ENCODE results near the gene FBXW7. TPM values are rescaled to one million over a fixed set of nuclear protein-coding genes. Genes with fewer than 3 reads are reported as not detected.

The FBXW7 gene
- total RNA-seq, 1 donor from 2014 or later, result 37.8 TPM

GRCh38 chr4:152316969-152317368 lies 218.9 kb downstream of the FBXW7 start:
- DNase-seq (ENCODE audit: low spot score), result no peak
- Mint-ChIP-seq H3K4me3 (ENCODE audit: low read depth) (no peak overlapping the region), H3K36me3 (ENCODE audit: low read depth) (peaks cover 12% of the 10 kb centered on the region), H3K4me1 (ENCODE audit: low read depth) (no peaks in the 10 kb centered on the region), H3K9me3 (no peaks in the 10 kb centered on the region), H3K27ac (no peak overlapping the region), H3K27me3 (ENCODE audit: low read depth) (no peaks in the 10 kb centered on the region)
- intact Hi-C loops (cut with micrococcal nuclease), result no loop called here

GRCh38 chr4:152310257-152310656 lies 225.6 kb downstream of the FBXW7 start:
- Mint-ChIP-seq H3K27ac (no peak overlapping the region), H3K4me3 (ENCODE audit: low read depth) (no peak overlapping the region), H3K36me3 (ENCODE audit: low read depth) (no peaks in the 10 kb centered on the region), H3K4me1 (ENCODE audit: low read depth) (no peaks in the 10 kb centered on the region), H3K27me3 (ENCODE audit: low read depth) (no peaks in the 10 kb centered on the region), H3K9me3 (no peaks in the 10 kb centered on the region)
- intact Hi-C loops (cut with micrococcal nuclease), result no loop called here
- DNase-seq (ENCODE audit: low spot score), result no peak

DNA sequence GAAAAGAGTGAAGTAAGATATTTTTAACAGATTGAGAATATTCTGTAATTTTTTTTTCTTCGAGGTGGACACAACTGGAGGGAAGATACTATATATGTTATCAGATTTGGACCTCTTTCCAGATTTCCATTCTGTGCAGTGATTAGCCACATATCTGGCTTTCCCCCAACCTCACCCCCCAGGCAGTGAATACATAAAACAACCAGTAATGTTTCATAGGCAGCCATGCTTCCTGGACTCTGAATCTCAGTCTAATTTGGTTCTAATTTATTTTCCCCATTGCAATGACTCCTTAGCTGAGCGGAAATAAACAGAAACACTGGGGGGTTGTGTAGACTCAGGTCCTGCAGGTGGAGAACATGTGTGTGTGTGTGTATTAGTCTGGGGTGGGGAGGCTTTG lies 226.5 kb downstream of the FBXW7 start:
- Mint-ChIP-seq H3K27me3 (ENCODE audit: low read depth) (no peaks in the 10 kb centered on the region), H3K27ac (no peak overlapping the region), H3K9me3 (no peaks in the 10 kb centered on the region), H3K4me1 (ENCODE audit: low read depth) (no peaks in the 10 kb centered on the region), H3K36me3 (ENCODE audit: low read depth) (no peaks in the 10 kb centered on the region), H3K4me3 (ENCODE audit: low read depth) (no peak overlapping the region)
- no peak for DNase-seq (ENCODE audit: low spot score)
- intact Hi-C loops (cut with micrococcal nuclease), result no loop called here

- H3K9me3 Mint-ChIP-seq, result no peaks in the 10 kb centered on the region
- DNase-seq (ENCODE audit: low spot score), result no peak
- H3K27ac Mint-ChIP-seq, result no peak overlapping the region
- H3K36me3 Mint-ChIP-seq (ENCODE audit: low read depth), result no peaks in the 10 kb centered on the region
- no peaks in the 10 kb centered on the region for H3K27me3 Mint-ChIP-seq (ENCODE audit: low read depth)
- no peaks in the 10 kb centered on the region for H3K4me1 Mint-ChIP-seq (ENCODE audit: low read depth)
- intact Hi-C loops (cut with micrococcal nuclease), result no loop called here
- H3K4me3 Mint-ChIP-seq (ENCODE audit: low read depth), result no peak overlapping the region
Observed at GRCh38 chr4:152308951-152309350, 226.9 kb downstream of the FBXW7 start.

- DNase-seq (ENCODE audit: low spot score), result no peak
- Mint-ChIP-seq H3K27me3 (ENCODE audit: low read depth) (no peaks in the 10 kb centered on the region), H3K4me3 (ENCODE audit: low read depth) (no peak overlapping the region)
Observed at GRCh38 chr4:152307669-152308068, 228.2 kb downstream of the FBXW7 start.

DNA sequence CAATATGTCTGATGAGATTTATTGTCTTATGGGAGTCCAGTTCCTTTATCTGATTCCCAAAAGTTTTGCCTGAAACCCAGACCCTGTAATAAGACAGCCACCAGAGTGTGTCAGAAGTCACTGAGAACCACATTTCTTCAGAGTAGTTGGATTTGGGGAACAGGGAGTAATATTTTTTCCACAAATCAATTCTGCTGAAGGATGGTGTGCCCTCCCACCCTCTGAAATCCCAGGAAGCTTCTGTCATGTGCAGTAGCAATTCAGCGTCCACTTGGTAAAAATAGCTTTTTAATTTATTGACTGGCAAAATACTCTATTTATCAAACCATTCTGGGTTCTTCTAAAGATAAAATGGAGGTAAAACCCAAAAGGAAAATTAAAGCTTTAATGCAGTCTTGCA lies 229.4 kb downstream of the FBXW7 start:
- no peak overlapping the region for H3K27ac Mint-ChIP-seq
- intact Hi-C loops (cut with micrococcal nuclease), result no loop called here
- H3K27me3 Mint-ChIP-seq (ENCODE audit: low read depth), result no peaks in the 10 kb centered on the region
- no peak for DNase-seq (ENCODE audit: low spot score)
- H3K4me3 Mint-ChIP-seq (ENCODE audit: low read depth), result no peak overlapping the region
- no peaks in the 10 kb centered on the region for H3K4me1 Mint-ChIP-seq (ENCODE audit: low read depth)
- no peaks in the 10 kb centered on the region for H3K9me3 Mint-ChIP-seq
- H3K36me3 Mint-ChIP-seq (ENCODE audit: low read depth), result no peaks in the 10 kb centered on the region

More at GRCh38 chr4:152307669-152308068, 228.2 kb downstream of the FBXW7 start:
- Mint-ChIP-seq H3K4me1 (ENCODE audit: low read depth) (no peaks in the 10 kb centered on the region), H3K9me3 (no peaks in the 10 kb centered on the region), H3K27ac (no peak overlapping the region), H3K36me3 (ENCODE audit: low read depth) (no peaks in the 10 kb centered on the region)
- intact Hi-C loops (cut with micrococcal nuclease), result no loop called here

GRCh38 chr4:152304220-152304619 lies 231.7 kb downstream of the FBXW7 start:
- no peak overlapping the region for H3K27ac Mint-ChIP-seq
- H3K9me3 Mint-ChIP-seq, result no peaks in the 10 kb centered on the region
- H3K4me1 Mint-ChIP-seq (ENCODE audit: low read depth), result no peaks in the 10 kb centered on the region
- H3K4me3 Mint-ChIP-seq (ENCODE audit: low read depth), result no peak overlapping the region
- intact Hi-C loops (cut with micrococcal nuclease), result no loop called here
- H3K36me3 Mint-ChIP-seq (ENCODE audit: low read depth), result no peaks in the 10 kb centered on the region
- peaks cover 2% of the 10 kb centered on the region for H3K27me3 Mint-ChIP-seq (ENCODE audit: low read depth)
- DNase-seq (ENCODE audit: low spot score), result no peak

- no peaks in the 10 kb centered on the region for H3K4me1 Mint-ChIP-seq (ENCODE audit: low read depth)
- H3K36me3 Mint-ChIP-seq (ENCODE audit: low read depth), result no peaks in the 10 kb centered on the region
- no peaks in the 10 kb centered on the region for H3K9me3 Mint-ChIP-seq
- DNase-seq (ENCODE audit: low spot score), result no peak
- H3K27ac Mint-ChIP-seq, result no peak overlapping the region
- intact Hi-C loops (cut with micrococcal nuclease), result no loop called here
- H3K27me3 Mint-ChIP-seq (ENCODE audit: low read depth), result peaks cover 5% of the 10 kb centered on the region
- H3K4me3 Mint-ChIP-seq (ENCODE audit: low read depth), result no peak overlapping the region
Observed at GRCh38 chr4:152301381-152301780, 234.5 kb downstream of the FBXW7 start.

GRCh38 chr4:152299553-152299952 lies 236.3 kb downstream of the FBXW7 start:
- no peak overlapping the region for H3K4me3 Mint-ChIP-seq (ENCODE audit: low read depth)
- H3K27me3 Mint-ChIP-seq (ENCODE audit: low read depth), result peaks cover 5% of the 10 kb centered on the region
- no peak overlapping the region for H3K27ac Mint-ChIP-seq
- no peak for DNase-seq (ENCODE audit: low spot score)
- H3K36me3 Mint-ChIP-seq (ENCODE audit: low read depth), result no peaks in the 10 kb centered on the region
- intact Hi-C loops (cut with micrococcal nuclease), result no loop called here
- no peaks in the 10 kb centered on the region for H3K9me3 Mint-ChIP-seq
- H3K4me1 Mint-ChIP-seq (ENCODE audit: low read depth), result no peaks in the 10 kb centered on the region

GRCh38 chr4:152296386-152296785 lies 239.5 kb downstream of the FBXW7 start:
- no peak for DNase-seq (ENCODE audit: low spot score)
- Mint-ChIP-seq H3K27ac (no peak overlapping the region), H3K4me1 (ENCODE audit: low read depth) (no peaks in the 10 kb centered on the region), H3K4me3 (ENCODE audit: low read depth) (no peak overlapping the region), H3K27me3 (ENCODE audit: low read depth) (peaks cover 5% of the 10 kb centered on the region), H3K36me3 (ENCODE audit: low read depth) (no peaks in the 10 kb centered on the region), H3K9me3 (no peaks in the 10 kb centered on the region)
- intact Hi-C loops (cut with micrococcal nuclease), result no loop called here

DNA sequence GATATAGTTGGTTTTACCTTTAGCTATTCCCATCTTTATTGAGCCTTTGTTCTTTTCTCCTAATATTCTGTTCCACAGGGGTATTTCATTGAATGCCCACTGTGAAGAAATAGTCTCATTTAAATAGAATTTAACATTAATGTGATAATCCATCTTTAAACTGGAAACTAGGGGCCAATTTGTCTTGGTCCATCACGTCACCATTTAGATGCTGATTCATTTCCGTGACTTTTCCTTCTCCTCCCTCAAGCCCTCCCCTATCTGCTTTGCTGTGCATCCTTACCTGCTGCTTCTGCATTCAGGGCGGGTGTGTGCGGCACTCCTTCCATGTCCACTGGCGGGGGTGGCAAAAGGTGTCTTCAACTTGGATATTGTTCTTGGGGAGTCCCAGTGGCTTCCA lies 241.1 kb downstream of the FBXW7 start:
- intact Hi-C loops (cut with micrococcal nuclease), result no loop called here
- no peaks in the 10 kb centered on the region for H3K4me1 Mint-ChIP-seq (ENCODE audit: low read depth)
- DNase-seq (ENCODE audit: low spot score), result no peak
- peaks cover 5% of the 10 kb centered on the region for H3K27me3 Mint-ChIP-seq (ENCODE audit: low read depth)
- no peak overlapping the region for H3K4me3 Mint-ChIP-seq (ENCODE audit: low read depth)
- H3K27ac Mint-ChIP-seq, result no peak overlapping the region
- no peaks in the 10 kb centered on the region for H3K36me3 Mint-ChIP-seq (ENCODE audit: low read depth)
- H3K9me3 Mint-ChIP-seq, result no peaks in the 10 kb centered on the region

DNA sequence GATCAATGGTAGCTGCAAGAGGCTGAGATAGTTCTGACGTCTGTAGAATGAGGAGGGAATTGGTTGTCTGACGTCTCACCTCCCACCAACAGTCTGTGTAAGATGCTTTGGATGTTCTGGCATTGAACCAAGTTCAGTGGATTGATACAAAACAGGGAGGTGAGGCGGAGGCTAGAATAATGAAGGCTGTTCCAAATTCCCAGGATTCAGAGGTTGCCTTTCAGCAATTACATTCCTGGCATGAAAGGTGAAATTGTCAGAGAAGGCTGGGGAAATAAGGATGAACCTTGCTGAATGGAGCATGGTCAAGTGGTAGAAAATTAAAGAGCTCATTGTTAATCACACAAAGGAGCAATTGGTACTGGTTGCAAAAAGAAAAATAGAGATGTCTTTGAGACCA lies 241.6 kb downstream of the FBXW7 start:
- Mint-ChIP-seq H3K4me1 (ENCODE audit: low read depth) (no peaks in the 10 kb centered on the region), H3K36me3 (ENCODE audit: low read depth) (no peaks in the 10 kb centered on the region), H3K27me3 (ENCODE audit: low read depth) (peaks cover 5% of the 10 kb centered on the region), H3K27ac (no peak overlapping the region), H3K4me3 (ENCODE audit: low read depth) (no peak overlapping the region), H3K9me3 (no peaks in the 10 kb centered on the region)
- intact Hi-C loops (cut with micrococcal nuclease), result no loop called here
- DNase-seq (ENCODE audit: low spot score), result no peak

GRCh38 chr4:152293527-152293926 lies 242.4 kb downstream of the FBXW7 start:
- Mint-ChIP-seq H3K27ac (no peak overlapping the region), H3K4me3 (ENCODE audit: low read depth) (no peak overlapping the region), H3K4me1 (ENCODE audit: low read depth) (no peaks in the 10 kb centered on the region), H3K27me3 (ENCODE audit: low read depth) (peaks cover 4% of the 10 kb centered on the region), H3K9me3 (no peaks in the 10 kb centered on the region), H3K36me3 (ENCODE audit: low read depth) (no peaks in the 10 kb centered on the region)
- intact Hi-C loops (cut with micrococcal nuclease), result no loop called here
- no peak for DNase-seq (ENCODE audit: low spot score)

GRCh38 chr4:152290366-152290921 lies 245.4 kb downstream of the FBXW7 start:
- no peaks in the 10 kb centered on the region for H3K36me3 Mint-ChIP-seq (ENCODE audit: low read depth)
- H3K4me3 Mint-ChIP-seq (ENCODE audit: low read depth), result no peak overlapping the region
- H3K9me3 Mint-ChIP-seq, result no peaks in the 10 kb centered on the region
- intact Hi-C loops (cut with micrococcal nuclease), result no loop called here
- no peaks in the 10 kb centered on the region for H3K4me1 Mint-ChIP-seq (ENCODE audit: low read depth)
- no peak for DNase-seq (ENCODE audit: low spot score)
- H3K27me3 Mint-ChIP-seq (ENCODE audit: low read depth), result no peaks in the 10 kb centered on the region
- H3K27ac Mint-ChIP-seq, result no peak overlapping the region

Measured in activated T-helper 2 cell treated with anti-CD3 and anti-CD28 coated beads, Interferon-gamma antibody, Interleukin-2, Interleukin-4, amounts not matched to agents 10 μg/mL and 5 μg/mL and 100 μg/mL, durations not matched to agents 14 hours and 24 hours and 36 hours (primary cell).